ENCODE data around the gene SPATS2.
A peak's percentile ranks its signal among the peaks of the same experiment; 100 is the strongest.

The SPATS2 gene

GRCh38 chr12:49335955-49336644, 31.2 kb upstream of the SPATS2 start:
- DNase-seq (ENCODE audit: low spot score): no peak

DNA sequence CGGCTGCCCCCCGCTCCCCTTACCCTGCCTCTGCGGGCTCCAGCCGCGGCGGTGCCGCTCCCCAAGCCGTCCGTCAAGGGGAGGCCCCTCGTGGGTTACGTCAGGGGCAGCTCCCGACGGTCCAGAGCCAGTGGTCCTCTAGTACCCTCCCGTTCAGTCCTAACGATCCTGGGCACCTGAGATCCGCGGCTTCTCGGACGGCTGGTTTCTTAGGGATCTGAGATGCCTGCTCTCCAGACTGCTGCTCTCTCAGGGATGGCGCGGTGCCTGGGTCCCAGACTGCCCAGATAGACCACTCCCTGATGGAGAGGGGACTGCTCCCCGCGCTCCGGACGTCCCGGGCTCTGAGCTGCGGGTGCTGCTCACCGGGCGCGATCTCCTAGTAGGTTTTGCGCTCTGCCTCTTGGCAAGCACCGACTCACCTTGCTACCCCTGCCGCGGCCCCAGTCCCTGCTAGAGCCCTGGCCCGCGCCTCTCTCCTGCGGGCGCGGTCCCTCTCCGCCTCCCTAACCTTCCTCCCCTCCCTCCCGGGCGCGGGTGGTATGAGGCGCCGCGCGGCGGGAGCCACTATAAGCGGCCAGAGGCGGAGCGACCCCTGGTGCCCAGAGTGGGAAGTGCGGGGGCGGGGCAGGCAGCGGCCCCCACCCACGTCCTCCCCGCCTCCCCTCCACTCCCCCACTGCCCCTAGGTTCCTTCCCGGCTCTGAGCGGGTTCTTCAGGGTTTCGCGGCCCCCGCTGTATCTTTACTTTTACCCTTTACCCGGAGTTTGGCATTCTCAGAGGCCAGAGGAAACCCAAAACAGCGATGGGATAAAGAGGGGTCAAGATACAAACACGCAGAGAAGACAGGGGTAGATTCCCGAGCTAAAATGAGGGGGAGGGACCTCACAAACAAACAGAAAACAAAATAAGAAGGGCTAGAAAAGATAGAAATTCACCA, 30.3 kb upstream of the SPATS2 start, which contains the start of gene C1QL4:
Gene C1QL4 (minus strand): TSS at position 544 of the 940 bp plus-strand sequence. CDS start 711 bp downstream, outside the sequence.
- DNase-seq (ENCODE audit: low spot score): peak; percentile 85

- no peak for DNase-seq (ENCODE audit: low spot score)
Measured at GRCh38 chr12:49338830-49339463, 28.3 kb upstream of the SPATS2 start.

DNA sequence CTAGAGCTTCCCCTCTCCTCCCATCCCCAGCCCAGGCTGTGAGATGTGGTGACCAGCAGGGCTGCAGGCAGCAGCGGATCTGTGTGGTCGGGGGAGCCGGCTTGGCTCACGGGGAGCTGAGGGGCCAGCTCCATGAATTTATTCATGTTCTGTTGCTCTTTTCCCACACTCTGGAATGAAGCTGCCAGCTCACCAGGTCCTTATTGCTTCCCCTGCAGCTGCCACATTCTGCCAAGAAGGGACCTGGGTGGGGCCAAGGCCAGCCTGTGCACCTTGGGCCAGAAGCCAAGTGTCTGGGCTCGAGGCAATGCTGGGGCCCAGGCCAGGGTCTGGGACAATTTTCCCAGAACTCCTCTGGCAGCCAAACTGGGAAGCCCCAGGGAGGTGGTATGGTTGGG, 27.8 kb upstream of the SPATS2 start:
- DNase-seq (ENCODE audit: low spot score): no peak

GRCh38 chr12:49340095-49340870, 27.0 kb upstream of the SPATS2 start:
- no peak for DNase-seq (ENCODE audit: low spot score)

GRCh38 chr12:49340971-49341776, 26.1 kb upstream of the SPATS2 start:
- DNase-seq (ENCODE audit: low spot score): no peak

- no peak for DNase-seq (ENCODE audit: low spot score)
Measured at GRCh38 chr12:49341777-49342065, 25.5 kb upstream of the SPATS2 start.

GRCh38 chr12:49342066-49342913, 25.0 kb upstream of the SPATS2 start:
- peak; percentile 89 for DNase-seq (ENCODE audit: low spot score)

DNA sequence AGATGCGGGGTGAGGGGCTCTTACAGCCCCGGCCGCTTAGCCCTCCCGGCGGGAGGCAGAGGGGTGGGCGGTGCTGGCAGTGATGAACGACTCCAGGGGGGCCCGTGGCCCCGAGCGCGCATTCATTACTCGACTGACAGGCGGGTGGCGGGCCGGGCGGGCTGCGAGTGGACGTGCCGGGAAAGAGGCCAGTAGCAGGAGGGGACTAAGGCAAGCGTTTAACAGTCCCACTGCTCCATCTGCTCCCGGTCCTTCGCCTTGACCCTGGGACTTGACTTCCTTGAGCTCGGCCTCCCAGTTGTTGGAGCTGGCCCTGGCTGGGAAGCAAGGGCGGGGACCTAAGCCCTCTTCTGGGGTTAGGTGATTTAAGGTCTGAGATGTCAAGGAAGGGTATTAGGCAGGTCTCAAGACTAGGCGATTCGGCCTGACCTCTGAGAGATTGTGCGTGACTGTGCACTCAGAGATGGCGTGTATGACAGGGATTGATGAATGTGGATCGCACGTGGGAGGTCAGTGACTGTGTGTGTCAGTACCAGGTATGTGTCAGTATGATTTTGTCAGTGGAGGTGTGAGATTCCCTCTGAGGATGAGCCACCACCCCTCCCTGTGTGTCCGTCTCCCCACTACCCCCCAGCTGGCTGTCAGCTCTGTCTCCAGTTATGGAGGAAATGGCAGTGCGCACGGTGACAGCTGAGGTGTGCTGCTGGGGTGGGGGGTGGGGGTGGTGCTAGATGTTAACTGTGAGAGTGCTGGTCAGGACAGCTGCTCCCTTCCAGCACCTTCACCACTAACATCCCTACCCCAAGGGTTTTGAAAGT, 24.1 kb upstream of the SPATS2 start:
- DNase-seq (ENCODE audit: low spot score): no peak

DNA sequence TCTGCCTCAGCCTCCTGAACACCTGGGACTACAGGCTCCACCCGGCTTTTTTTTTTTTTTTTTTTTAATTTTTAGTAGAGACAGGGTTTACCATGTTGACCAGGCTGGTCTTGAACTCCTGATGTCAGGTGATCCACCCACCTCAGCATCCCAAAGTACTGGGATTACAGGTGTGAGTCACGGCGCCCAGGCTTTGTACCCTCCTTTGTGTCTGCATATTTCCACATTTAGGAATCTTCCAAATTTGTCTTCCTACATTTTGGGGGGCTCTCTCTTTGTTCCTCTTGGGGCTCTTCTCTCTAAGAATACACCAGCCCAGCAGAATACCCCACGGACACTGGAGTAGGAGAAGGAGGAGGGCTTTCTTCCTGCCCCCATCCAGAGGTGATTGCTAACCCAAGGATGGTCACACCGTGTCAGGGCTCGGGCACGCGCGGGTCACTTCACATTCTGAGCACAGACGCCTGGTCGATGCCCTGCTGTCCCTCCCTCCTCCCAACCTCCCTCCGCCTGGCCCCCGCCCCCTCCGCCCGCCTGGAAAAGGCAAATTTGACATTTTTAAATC, 22.7 kb upstream of the SPATS2 start:
- no peak for DNase-seq (ENCODE audit: low spot score)

GRCh38 chr12:49345051-49345824, 22.0 kb upstream of the SPATS2 start:
- no peak for DNase-seq (ENCODE audit: low spot score)

- no peak for DNase-seq (ENCODE audit: low spot score)
Measured at GRCh38 chr12:49345825-49346658, 21.2 kb upstream of the SPATS2 start.

GRCh38 chr12:49346659-49347310, 20.5 kb upstream of the SPATS2 start, which contains the start of gene DNAJC22:
Gene DNAJC22, plus strand, starts transcription at chr12:49346888. Its CDS starts 1,985 bp downstream, at chr12:49348873.
- DNase-seq (ENCODE audit: low spot score): no peak

- DNase-seq (ENCODE audit: low spot score): peak; percentile 73
Measured at GRCh38 chr12:49347311-49348193, 19.7 kb upstream of the SPATS2 start.

DNA sequence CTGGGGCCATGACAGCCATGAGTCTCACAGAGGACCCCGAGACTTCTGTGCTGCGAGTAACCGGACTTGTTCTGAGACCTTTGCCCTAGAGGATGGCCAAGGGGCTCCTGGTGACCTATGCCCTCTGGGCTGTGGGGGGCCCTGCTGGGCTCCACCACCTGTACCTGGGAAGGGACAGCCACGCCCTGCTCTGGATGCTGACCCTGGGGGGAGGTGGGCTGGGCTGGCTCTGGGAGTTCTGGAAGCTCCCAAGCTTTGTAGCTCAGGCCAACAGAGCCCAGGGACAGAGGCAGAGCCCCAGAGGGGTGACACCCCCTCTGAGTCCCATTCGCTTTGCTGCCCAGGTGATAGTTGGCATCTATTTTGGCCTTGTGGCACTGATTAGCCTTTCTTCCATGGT, 18.5 kb upstream of the SPATS2 start:
- no peak for DNase-seq (ENCODE audit: low spot score)

- no peak for DNase-seq (ENCODE audit: low spot score)
Measured at GRCh38 chr12:49349266-49349665, 18.0 kb upstream of the SPATS2 start.

Measured in activated CD4-positive, alpha-beta T cell treated with anti-CD3 and anti-CD28 coated beads, Interleukin-2, Interleukin-4, amounts not matched to agents 100 ng/mL and 50 ng/mL, durations not matched to agents 16 hours and 8 hours (primary cell).